HG02970 (cell line): ENCODE results near the gene SPSB3.

Source experiments
- ATAC-seq: cut with Tn5 transposase; IDR thresholded peaks from one replicate; pipeline ENCODE4 v1.9.1; 2021; ENCODE audit warnings: mild to moderate bottlenecking, moderate library complexity, moderate number of reproducible peaks; ENCODE audit not compliant: unreplicated experiment, low FRiP score

SPSB3 gene

DNA sequence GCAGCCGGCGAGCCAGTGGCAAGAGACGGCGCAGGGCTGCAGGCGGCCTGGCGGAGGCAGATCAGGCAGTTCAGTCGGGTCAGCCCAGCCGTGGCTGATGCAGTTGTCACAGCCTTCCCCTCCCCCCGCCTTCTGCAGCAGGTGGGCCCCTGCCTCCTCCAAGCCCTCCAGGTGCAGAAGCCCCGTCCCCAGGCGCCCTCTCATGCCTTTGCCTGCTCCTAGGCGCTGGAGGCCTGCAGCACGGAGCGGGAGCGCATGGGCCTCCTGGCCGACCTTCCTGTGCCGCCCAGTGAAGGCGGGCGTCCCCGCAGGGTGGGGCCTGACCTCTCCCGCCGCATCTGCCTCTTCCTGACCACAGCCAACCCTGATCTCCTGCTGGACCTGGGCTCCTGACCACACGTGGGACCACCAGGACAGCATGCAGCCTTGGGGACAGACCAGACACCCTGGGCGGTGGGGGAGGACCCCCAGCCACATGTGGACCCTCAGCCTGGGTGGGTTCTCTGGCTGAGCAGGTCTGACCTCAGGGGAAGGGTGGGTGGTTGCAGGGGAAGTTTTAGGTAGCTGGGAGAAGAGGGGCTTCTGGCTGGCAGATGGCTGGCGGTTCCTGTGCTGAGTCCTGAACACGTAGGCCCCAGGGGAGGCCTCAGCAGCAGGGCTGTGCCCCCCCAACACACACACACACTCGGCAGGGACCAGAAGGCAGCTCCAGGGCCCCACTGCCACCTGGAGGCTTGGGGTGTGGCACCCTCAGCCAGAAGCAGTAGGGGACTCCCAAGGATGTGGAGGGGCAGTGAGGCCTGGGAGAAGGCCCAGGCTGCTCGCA, 6.3 kb downstream of the SPSB3 start:
- no peak for ATAC-seq

DNA sequence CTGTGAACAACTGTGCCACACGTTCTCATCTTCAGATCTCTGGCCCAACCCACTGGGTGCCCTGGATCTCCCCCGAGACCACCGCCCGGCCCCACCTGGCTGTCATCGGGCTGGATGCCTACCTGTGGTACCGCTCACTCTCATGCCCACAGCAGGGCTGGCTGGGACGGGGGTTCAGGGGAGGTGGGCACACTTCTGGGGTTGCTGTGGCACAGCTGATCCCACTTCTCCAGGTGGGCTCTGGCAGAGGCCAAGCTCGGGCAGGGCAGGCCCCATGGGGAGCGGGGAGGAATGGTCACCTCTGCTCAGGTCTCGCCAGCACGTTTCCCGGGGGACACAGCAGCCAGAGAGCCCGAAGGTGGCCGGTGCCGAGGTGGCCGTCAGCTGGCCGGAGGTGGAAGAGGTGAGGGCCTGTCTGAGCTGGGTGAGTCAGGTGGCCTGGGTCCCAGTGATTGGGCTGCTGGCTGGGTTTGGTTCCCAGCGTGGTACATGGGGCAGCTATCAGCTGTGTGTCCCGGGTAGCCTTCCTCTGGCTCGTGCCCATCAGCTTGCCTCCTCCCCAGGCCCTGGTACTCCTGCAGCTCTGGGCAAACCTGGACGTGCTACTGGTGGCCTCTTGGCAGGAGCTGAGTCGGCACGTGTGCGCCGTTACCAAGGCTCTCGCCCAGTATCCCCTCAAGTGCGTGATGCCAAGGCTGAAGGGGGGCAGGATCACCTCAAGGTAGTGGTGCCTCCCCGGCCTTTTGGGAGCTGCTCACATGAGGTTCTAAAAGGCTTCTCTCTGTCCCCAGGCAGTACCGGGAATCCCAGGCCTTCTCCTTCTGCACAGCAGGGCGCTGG, 7.1 kb downstream of the SPSB3 start:
- no peak for ATAC-seq

DNA sequence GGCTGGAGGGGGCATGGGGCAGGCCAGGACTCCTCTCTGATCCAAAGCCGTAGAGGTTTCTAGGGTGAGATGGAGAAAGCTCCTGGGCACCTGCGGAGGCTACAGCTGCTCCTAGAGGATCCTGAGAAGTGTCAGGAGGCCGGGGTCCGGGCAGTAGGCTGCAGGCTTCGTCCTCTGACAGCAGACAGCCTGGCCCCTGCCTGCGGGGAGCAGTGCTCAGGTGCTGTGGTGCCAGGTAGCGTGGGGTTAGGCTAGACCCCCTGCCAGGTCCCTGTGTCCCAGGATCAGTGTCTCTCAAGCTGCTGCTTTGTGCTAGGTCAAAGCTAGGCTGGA, 8.0 kb downstream of the SPSB3 start:
- no peak for ATAC-seq

DNA sequence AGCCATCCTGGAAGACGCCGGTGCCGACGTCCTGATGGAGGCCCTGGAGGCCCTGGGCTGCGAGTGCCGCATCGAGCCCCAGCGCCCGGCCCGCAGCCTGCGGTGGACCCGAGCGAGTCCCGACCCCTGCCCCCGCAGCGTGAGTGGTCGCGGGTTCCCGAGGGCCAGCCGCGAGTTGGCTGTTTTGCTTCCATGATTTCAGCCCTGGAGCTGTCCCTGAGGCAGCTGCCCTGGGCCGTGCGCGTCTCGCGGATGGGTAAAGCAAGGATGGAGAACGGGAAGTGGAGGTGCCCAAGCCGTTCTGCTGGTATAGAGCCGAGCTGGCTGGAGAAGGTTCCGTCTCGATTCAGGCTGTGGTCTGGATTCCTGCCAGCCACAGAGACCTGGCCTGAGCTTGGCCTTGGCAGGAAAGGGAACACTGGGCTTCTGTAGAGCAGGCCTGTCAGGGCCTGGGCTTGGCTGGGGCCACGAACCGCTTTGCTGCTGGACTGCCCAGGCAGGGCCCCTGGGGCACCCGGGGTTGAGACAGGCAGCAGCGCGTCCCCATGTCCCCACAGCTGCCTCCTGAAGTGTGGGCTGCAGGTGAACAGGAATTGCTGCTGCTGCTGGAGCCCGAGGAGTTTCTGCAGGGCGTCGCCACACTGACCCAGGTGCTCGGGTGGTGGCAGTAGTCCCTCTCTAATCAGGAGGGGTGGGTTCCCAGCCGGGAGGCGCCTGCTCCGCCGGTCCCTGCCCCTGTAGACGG, 8.5 kb downstream of the SPSB3 start:
- no peak for ATAC-seq

DNA sequence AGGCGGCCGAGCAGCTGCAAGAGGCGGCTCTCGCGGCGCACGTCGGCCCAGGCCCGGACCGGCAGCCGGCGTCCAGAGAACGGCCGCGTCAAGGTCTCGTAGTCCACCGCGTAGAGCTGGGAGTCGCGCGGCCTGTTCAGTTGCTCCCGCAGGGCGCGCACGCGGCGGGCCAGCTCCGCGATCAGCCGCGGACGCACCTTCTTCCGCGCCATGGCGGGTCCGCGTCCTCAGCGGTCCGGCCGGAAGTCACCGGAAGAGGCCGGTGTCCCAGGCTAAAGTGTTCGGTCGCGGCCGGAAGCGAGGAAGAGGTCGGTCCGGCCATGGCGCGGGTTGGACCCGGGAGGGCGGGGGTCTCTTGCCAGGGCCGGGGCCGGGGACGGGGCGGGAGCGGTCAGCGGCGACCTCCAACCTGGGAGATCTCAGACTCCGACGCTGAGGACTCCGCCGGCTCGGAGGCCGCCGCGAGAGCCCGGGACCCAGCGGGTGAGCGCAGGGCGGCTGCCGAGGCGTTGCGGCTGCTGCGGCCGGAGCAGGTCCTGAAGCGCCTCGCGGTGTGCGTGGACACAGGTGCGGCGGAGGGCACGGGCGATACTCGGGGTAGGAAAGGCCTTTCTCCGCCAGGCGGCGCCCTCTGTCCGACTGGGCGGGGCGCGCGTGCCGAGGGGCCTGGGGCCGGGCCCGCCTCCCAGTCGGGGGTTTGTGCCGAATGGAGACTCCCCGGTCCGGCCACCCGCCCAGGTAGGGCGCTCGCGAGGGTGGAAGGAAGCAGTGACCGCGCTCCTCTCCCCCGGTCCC, 9.3 kb downstream of the SPSB3 start, which contains the start of gene MRPS34:
TSS of gene MRPS34 (minus strand) at position 227 of the 795 bp plus-strand sequence. CDS start at position 212, 15 bp downstream.
- peak; percentile 53 for ATAC-seq

DNA sequence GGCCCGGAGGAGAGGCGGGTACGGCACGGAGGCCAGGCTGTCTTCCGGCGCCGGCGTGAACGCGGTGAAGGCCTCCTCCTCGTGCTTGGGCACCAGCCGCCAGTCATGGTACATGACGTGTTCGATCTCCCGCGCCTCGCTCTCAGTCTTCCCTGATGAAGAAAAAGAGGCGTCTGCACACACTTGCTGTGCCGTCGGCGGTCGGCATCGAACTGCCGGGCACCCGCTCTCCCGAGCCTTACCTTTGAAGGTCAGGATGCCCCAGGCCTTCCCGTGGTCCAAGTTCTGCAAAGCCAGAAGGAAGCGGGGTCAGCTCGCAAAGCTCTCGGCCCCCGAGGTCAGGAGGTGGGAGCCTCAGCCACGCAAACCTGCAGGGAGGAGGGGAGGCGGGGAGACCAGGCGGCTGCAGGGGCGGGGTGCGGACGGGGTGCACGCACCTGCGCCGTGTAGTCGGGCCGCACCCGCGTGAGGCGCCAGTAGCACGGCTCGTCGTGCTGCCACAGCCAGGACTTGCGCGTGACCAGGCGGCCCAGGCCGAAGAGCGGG, 9.9 kb downstream of the SPSB3 start, which contains the start of gene EME2:
TSS of gene EME2 (plus strand) at position 449 of the 546 bp plus-strand sequence. CDS start 418 bp downstream, outside the sequence.
- no peak for ATAC-seq

DNA sequence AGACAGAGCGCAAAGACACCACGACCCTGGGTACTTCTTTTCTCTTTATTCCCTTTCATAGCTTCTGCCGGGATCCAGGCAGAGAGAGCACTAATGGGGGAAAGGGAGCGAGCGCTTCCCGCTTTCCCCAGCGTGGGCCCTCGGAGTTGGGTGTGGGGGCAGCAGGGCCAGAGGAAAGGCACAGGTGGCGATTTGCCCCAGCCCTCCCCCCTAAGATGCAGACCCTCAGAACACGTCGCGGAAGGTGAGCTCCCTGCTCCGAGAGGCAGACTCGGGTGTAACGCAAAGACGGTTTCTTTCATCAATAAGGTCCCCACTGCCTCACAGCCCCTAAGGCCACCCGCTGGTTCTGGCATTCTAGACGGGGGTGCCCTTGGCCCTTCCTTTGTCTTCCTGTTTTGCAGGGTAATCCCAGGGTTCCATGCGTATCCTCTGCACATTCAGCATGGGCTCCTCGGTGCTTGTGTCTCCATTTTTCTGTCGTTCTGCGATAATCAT, 10.5 kb downstream of the SPSB3 start:
- no peak for ATAC-seq

DNA sequence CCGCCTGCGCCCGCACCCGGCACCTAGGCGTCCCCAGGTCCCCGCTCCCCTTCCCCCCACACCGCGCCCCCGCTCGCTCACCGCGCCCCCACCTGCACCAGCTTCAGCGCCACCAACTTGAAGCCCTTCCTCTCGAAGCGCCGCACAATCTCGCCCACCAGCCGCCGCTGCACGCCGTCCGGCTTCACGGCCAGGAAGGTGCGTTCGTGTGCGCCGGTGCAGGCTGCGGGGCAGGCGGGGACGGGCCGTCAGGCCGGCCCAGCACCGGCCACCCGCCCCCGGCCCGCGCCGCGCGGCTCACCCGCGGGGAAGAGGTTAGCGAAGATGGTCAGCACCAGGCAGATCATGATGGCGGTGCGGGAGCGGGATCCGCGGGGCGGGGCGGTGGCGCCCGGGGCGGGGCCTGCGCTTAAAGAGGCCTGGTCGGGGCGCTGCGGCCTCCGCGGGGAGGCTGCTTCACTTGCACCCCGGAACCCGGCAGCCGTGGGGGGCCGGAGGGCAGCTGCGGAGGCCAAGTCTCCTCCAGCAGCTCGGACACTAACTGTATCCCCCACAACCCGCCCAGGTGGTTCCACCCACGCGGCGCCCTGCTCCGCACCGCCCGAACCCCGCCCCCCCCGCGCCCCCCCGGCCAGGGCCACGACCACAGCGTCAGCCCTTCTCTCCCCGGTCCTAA, 11.0 kb downstream of the SPSB3 start, which contains the start of gene NME3:
TSS of gene NME3 (minus strand) at position 356 of the 676 bp plus-strand sequence. CDS start at position 347, 9 bp downstream.
- no peak for ATAC-seq

DNA sequence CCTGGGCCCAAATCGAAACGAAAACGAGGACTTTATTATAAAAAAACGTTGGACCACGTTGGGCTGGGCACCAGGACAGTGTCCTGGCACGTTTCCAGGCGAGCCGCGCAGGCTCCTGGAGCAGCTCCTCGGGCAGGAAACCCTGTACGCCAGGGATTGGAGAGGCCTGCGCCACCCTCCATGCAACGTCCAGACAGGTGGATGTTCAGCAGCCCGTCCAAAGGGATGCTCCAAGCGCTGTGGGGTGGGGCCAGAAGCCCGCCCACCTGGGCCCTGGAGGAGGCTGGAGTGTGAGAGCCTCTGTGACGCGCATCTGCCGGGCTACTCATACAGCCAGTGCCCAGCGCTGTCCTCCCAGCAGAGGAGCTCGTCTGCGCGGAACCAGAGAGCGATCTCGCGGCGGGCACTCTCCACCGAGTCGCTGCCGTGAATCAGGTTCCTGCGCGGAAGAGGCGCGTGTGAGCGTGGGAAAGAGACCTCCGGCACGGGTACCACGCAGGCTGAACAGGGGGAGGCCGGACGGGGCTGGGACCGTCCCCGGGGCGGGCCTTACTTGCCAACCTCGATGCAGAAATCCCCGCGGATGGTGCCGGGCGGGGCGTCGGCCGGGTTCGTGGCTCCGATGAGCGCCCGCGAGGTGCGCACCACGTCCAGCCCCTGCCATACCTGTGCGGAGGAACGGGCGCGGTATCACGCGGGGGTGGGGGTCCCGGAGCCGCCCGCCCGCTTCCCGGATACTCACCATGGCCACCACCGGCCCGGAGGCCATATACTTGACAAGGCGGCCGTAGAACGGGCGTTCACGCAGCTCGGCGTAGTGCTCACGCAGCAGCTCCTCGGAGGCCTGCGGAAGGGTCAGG, 11.8 kb downstream of the SPSB3 start:
- ATAC-seq, result no peak

DNA sequence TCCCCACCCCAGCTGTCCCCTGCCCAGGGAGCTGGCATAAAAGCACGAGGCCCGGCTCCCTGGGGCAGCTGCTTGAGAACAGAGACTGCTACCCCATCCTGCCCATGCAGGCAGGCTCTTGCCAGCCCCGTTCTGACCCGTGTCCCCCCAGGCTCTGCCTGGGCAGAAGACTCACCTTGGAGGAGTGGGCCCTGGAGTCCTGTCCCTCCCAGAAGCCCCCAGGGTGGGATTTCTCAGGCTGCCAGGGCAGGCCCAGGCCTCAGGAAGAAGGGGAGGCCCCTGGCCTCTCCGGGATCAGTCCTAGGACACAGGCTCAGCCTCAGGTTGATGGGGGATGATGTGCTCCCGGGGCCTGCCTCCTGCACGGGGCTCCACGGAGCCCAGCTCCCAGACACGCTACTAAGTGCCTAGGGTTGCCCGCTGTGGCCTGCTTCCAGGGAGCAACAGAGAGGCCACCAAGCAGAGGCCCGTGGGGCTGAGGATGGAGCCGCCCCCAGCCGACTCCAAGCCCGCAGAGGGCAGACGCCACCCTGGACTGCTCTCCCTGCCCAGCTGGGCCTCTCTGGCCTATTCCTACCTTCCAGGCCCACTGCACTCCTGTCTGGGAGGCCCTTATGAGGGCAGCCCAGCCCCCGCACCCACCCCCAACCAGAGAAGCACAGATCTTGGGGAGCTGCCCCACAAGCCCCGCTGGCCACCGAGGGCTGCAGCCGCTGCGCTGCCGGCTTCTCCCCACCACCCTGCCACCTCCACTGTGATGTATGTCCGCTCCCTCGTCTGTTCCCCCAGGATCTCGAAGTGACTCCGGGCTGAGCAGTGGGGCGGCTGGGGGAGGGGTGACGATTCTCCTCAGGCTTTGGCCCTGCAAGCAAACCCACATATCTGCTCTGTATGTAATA, 12.7 kb downstream of the SPSB3 start:
- ATAC-seq, result no peak

DNA sequence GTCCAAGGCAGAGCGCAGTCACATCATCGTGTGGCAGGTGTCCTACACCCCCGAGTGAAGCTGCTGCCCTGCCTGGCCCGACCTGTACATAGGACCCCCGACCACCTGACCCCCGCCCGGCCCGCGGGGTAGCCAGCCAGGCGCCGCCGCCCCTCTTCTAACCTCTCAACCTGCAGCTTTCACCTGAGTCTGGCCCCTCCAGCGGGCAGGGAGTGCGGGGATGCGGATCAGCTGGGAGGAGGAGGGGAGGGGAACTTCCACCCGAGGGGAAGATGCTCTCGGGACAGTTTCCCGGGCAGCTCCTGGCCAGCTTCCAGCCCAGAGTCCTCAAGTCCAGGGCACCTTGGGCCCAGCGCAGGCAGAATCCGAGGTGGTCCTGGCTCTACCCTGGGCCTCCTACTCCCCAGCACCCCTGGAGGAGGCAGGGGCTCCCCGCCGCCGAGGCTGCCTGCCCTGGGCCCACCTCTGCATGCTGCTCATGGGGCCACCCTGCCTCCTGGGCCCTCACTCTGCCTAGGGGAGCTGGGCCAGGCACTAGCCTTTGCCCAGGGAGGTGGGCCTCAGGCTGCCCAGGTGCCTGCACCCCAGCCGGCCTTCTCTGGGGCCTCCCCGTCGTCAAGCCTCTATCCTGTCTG, 13.5 kb downstream of the SPSB3 start:
- no peak for ATAC-seq

DNA sequence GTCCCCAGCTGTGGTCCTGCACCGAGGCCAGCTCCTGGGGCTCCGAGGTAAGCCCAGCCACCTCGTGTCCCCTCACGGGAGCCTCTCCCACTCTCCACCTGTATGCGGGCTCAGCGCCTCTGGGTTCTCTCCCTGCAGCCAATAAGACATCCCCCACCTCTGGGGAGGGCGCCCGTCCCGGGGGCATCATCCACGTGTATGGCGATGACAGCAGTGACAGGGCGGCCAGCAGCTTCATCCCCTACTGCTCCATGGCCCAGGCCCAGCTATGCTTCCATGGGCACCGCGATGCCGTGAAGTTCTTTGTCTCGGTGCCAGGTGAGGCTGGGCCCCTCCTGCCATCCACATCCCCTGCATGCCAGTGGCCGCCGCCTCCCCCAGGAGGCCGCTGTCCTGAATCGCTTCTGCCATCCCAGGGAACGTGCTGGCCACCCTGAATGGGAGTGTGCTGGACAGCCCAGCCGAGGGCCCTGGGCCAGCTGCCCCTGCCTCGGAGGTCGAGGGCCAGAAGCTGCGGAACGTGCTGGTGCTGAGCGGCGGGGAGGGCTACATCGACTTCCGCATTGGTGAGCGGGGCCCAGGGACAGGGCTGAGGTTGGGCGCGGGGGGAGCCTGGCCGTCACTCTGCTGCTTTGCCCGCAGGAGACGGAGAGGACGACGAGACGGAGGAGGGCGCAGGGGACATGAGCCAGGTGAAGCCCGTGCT, 14.2 kb downstream of the SPSB3 start:
- no peak for ATAC-seq

DNA sequence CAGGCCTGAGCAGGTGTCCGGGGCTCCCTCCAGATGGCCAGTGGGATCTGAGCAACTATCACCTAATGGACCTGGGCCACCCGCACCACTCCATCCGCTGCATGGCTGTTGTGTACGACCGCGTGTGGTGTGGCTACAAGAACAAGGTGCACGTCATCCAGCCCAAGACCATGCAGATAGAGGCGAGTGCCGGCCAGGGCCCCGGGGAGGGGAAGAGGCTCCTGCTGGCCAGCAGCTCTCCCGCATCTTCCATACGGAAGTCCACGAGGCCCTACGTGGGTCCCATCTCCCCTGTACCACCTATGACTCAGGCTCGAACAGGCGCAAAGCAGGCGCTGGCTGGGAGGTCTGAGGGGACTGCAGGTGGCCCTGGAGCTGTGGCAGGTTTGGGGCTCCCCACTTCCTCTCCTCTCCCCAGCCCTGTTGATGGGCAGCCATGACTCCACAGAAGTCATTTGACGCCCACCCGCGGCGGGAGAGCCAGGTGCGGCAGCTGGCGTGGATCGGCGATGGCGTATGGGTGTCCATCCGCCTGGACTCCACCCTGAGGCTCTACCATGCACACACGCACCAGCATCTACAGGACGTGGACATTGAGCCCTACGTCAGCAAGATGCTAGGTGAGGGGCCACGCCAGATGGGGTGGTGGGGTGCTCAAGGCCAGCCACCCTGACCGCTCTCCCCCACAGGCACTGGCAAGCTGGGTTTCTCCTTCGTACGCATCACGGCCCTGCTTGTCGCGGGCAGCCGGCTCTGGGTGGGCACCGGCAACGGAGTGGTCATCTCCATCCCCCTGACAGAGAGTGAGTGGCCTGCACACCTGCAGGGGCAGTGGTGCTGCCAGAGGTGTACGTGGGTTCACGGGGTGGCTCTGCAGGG, 15.0 kb downstream of the SPSB3 start:
- ATAC-seq, result no peak

DNA sequence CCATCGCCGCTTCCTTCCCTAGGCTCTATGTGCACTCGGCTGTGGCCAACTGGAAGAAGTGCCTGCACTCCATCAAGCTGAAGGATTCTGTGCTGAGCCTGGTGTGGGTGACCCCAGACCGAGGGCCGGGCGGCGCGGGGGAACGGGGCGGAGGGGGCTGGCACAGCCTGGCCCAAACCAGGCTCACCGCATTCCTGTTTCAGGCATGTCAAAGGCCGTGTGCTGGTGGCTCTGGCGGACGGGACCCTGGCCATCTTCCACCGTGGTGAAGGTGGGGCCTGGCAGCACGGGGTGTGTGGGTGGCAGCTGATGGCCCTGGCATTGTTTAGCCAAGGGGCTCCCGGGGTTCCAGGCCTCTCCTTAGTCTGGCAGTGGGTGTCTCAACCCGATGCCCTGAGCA, 15.7 kb downstream of the SPSB3 start:
- ATAC-seq, result no peak

DNA sequence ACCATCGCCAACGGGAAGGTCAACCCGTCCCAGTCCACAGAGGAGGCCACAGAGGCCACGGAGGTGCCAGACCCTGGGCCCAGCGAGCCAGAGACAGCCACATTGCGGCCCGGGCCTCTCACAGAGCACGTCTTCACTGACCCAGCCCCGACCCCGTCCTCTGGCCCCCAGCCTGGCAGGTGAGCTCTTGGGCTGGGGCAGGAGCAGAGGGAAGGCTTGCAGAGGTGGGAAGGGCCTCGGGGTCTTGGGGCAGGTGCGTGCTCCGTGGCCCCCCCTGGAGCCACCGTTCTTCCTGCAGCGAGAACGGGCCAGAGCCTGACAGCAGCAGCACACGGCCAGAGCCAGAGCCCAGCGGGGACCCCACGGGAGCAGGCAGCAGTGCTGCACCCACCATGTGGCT, 16.1 kb downstream of the SPSB3 start:
- no peak for ATAC-seq
